ENCODE measurements around the gene HNRNPK. TPM values are rescaled to one million over a fixed set of nuclear protein-coding genes. Genes with fewer than 3 reads are reported as not detected.

The HNRNPK gene
- polyA plus RNA-seq, 4 donors = 257 to 535 (median 313) TPM

GRCh38 chr9:83999141-83999918 is 19.3 kb upstream of the HNRNPK start:
- Histone ChIP-seq H3K27me3 (ENCODE audit: control insufficient read depth in 3 of 3, insufficient read depth in 3 of 3, low read length in 3 of 3) (no peaks in the 10 kb centered on the region), H3K27ac (ENCODE audit: low read depth in 1 of 3, low read length in 2 of 3) (no peak overlapping the region), H3K4me1 (ENCODE audit: control insufficient read depth in 3 of 3, insufficient read depth in 2 of 3, low read depth in 1 of 3, low read length in 2 of 3) (peaks cover 0 to 1% (median 0%) of the 10 kb centered on the region in 3 donors), H3K9me3 (ENCODE audit: control insufficient read depth in 2 of 2, insufficient read depth in 1 of 2, low read depth in 1 of 2, low read length in 1 of 2) (no peaks in the 10 kb centered on the region), H3K4me3 (ENCODE audit: low read depth in 1 of 3, low read length in 3 of 3) (no peak overlapping the region), H3K36me3 (ENCODE audit: control insufficient read depth in 3 of 3, insufficient read depth in 2 of 3, low read depth in 1 of 3, low read length in 3 of 3) (no peaks in the 10 kb centered on the region)
- 15 to 49% (median 40%) methylated on average over 2 of the region's 2 CpGs for WGBS, 3 donors
- DNase-seq = peak; percentile 27 to 42
- FAIRE-seq = no peak

- DNase-seq (no peak), FAIRE-seq (no peak)
- Histone ChIP-seq H3K9me3 (ENCODE audit: control insufficient read depth in 2 of 2, insufficient read depth in 1 of 2, low read depth in 1 of 2, low read length in 1 of 2) (no peaks in the 10 kb centered on the region), H3K27me3 (ENCODE audit: control insufficient read depth in 3 of 3, insufficient read depth in 3 of 3, low read length in 3 of 3) (no peaks in the 10 kb centered on the region), H3K27ac (ENCODE audit: low read depth in 1 of 3, low read length in 2 of 3) (no peak overlapping the region), H3K36me3 (ENCODE audit: control insufficient read depth in 3 of 3, insufficient read depth in 2 of 3, low read depth in 1 of 3, low read length in 3 of 3) (no peaks in the 10 kb centered on the region), H3K4me3 (ENCODE audit: low read depth in 1 of 3, low read length in 3 of 3) (no peak overlapping the region), H3K4me1 (ENCODE audit: control insufficient read depth in 3 of 3, insufficient read depth in 2 of 3, low read depth in 1 of 3, low read length in 2 of 3) (no peaks in the 10 kb centered on the region)
- 88 to 96% (median 92%) methylated on average over 4 of the region's 4 CpGs for WGBS, 3 donors
Observed at GRCh38 chr9:83996126-83996525, 16.1 kb upstream of the HNRNPK start.

GRCh38 chr9:83992901-83993300 is 12.9 kb upstream of the HNRNPK start:
- no peak for DNase-seq
- Histone ChIP-seq H3K4me3 (ENCODE audit: low read depth in 1 of 3, low read length in 3 of 3) (no peak overlapping the region), H3K4me1 (ENCODE audit: control insufficient read depth in 3 of 3, insufficient read depth in 2 of 3, low read depth in 1 of 3, low read length in 2 of 3) (no peaks in the 10 kb centered on the region), H3K36me3 (ENCODE audit: control insufficient read depth in 3 of 3, insufficient read depth in 2 of 3, low read depth in 1 of 3, low read length in 3 of 3) (peaks cover 0 to 11% (median 2%) of the 10 kb centered on the region in 3 donors), H3K27ac (ENCODE audit: low read depth in 1 of 3, low read length in 2 of 3) (no peak overlapping the region), H3K27me3 (ENCODE audit: control insufficient read depth in 3 of 3, insufficient read depth in 3 of 3, low read length in 3 of 3) (no peaks in the 10 kb centered on the region), H3K9me3 (ENCODE audit: control insufficient read depth in 2 of 2, insufficient read depth in 1 of 2, low read depth in 1 of 2, low read length in 1 of 2) (no peaks in the 10 kb centered on the region)
- no peak for FAIRE-seq

- Histone ChIP-seq H3K4me3 (ENCODE audit: low read depth in 1 of 3, low read length in 3 of 3) (no peak overlapping the region), H3K9me3 (ENCODE audit: control insufficient read depth in 2 of 2, insufficient read depth in 1 of 2, low read depth in 1 of 2, low read length in 1 of 2) (no peaks in the 10 kb centered on the region), H3K4me1 (ENCODE audit: control insufficient read depth in 3 of 3, insufficient read depth in 2 of 3, low read depth in 1 of 3, low read length in 2 of 3) (no peaks in the 10 kb centered on the region), H3K36me3 (ENCODE audit: control insufficient read depth in 3 of 3, insufficient read depth in 2 of 3, low read depth in 1 of 3, low read length in 3 of 3) (peaks cover 0 to 11% (median 2%) of the 10 kb centered on the region in 3 donors), H3K27me3 (ENCODE audit: control insufficient read depth in 3 of 3, insufficient read depth in 3 of 3, low read length in 3 of 3) (no peaks in the 10 kb centered on the region), H3K27ac (ENCODE audit: low read depth in 1 of 3, low read length in 2 of 3) (no peak overlapping the region)
- no peak for FAIRE-seq
- WGBS, 3 donors = 17 to 59% (median 17%) methylated on average over 1 of the region's 1 CpG
- peak; percentile 49 to 53 for DNase-seq
Observed at GRCh38 chr9:83992407-83992806, 12.4 kb upstream of the HNRNPK start.

- no peak for FAIRE-seq
- no peak for DNase-seq
- 82 to 96% (median 90%) methylated on average over 1 of the region's 1 CpG for WGBS, 3 donors
Observed at GRCh38 chr9:83991355-83991754, 11.3 kb upstream of the HNRNPK start.

GRCh38 chr9:83988411-83988810 is 8.4 kb upstream of the HNRNPK start:
- WGBS, 3 donors = 60 to 87% (median 85%) methylated on average over 2 of the region's 2 CpGs

More at GRCh38 chr9:83991355-83991754, 11.3 kb upstream of the HNRNPK start:
- Histone ChIP-seq H3K4me3 (ENCODE audit: low read depth in 1 of 3, low read length in 3 of 3) (no peak overlapping the region), H3K9me3 (ENCODE audit: control insufficient read depth in 2 of 2, insufficient read depth in 1 of 2, low read depth in 1 of 2, low read length in 1 of 2) (no peaks in the 10 kb centered on the region), H3K27ac (ENCODE audit: low read depth in 1 of 3, low read length in 2 of 3) (no peak overlapping the region), H3K27me3 (ENCODE audit: control insufficient read depth in 3 of 3, insufficient read depth in 3 of 3, low read length in 3 of 3) (no peaks in the 10 kb centered on the region), H3K36me3 (ENCODE audit: control insufficient read depth in 3 of 3, insufficient read depth in 2 of 3, low read depth in 1 of 3, low read length in 3 of 3) (peaks cover 0 to 11% (median 2%) of the 10 kb centered on the region in 3 donors), H3K4me1 (ENCODE audit: control insufficient read depth in 3 of 3, insufficient read depth in 2 of 3, low read depth in 1 of 3, low read length in 2 of 3) (no peaks in the 10 kb centered on the region)

GRCh38 chr9:83987402-83987791 is 7.4 kb upstream of the HNRNPK start:
- H3K36me3 ChIP-seq (ENCODE audit: control insufficient read depth in 3 of 3, insufficient read depth in 2 of 3, low read depth in 1 of 3, low read length in 3 of 3) = peaks cover 0 to 11% (median 2%) of the 10 kb centered on the region in 3 donors
- DNase-seq = no peak
- no peaks in the 10 kb centered on the region for H3K9me3 ChIP-seq (ENCODE audit: control insufficient read depth in 2 of 2, insufficient read depth in 1 of 2, low read depth in 1 of 2, low read length in 1 of 2)
- H3K4me3 ChIP-seq (ENCODE audit: low read depth in 1 of 3, low read length in 3 of 3) = no peak overlapping the region
- no peak for FAIRE-seq
- H3K27me3 ChIP-seq (ENCODE audit: control insufficient read depth in 3 of 3, insufficient read depth in 3 of 3, low read length in 3 of 3) = no peaks in the 10 kb centered on the region
- no peaks in the 10 kb centered on the region for H3K4me1 ChIP-seq (ENCODE audit: control insufficient read depth in 3 of 3, insufficient read depth in 2 of 3, low read depth in 1 of 3, low read length in 2 of 3)
- H3K27ac ChIP-seq (ENCODE audit: low read depth in 1 of 3, low read length in 2 of 3) = peak overlapping the region in 2 of 3 donors; percentile 64 to 84
- WGBS, 3 donors = 77 to 94% (median 93%) methylated on average over 1 of the region's 1 CpG

More at GRCh38 chr9:83988411-83988810, 8.4 kb upstream of the HNRNPK start:
- DNase-seq (no peak), FAIRE-seq (no peak)
- H3K9me3 ChIP-seq (ENCODE audit: control insufficient read depth in 2 of 2, insufficient read depth in 1 of 2, low read depth in 1 of 2, low read length in 1 of 2) = no peaks in the 10 kb centered on the region
- no peaks in the 10 kb centered on the region for H3K4me1 ChIP-seq (ENCODE audit: control insufficient read depth in 3 of 3, insufficient read depth in 2 of 3, low read depth in 1 of 3, low read length in 2 of 3)
- H3K27me3 ChIP-seq (ENCODE audit: control insufficient read depth in 3 of 3, insufficient read depth in 3 of 3, low read length in 3 of 3) = no peaks in the 10 kb centered on the region
- no peak overlapping the region for H3K4me3 ChIP-seq (ENCODE audit: low read depth in 1 of 3, low read length in 3 of 3)
- no peak overlapping the region for H3K27ac ChIP-seq (ENCODE audit: low read depth in 1 of 3, low read length in 2 of 3)
- H3K36me3 ChIP-seq (ENCODE audit: control insufficient read depth in 3 of 3, insufficient read depth in 2 of 3, low read depth in 1 of 3, low read length in 3 of 3) = peaks cover 0 to 11% (median 2%) of the 10 kb centered on the region in 3 donors

- DNase-seq (peak; percentile 58 to 73), FAIRE-seq (no peak)
- H3K27me3 ChIP-seq (ENCODE audit: control insufficient read depth in 3 of 3, insufficient read depth in 3 of 3, low read length in 3 of 3) = no peaks in the 10 kb centered on the region
- peaks cover 0 to 11% (median 2%) of the 10 kb centered on the region in 3 donors for H3K36me3 ChIP-seq (ENCODE audit: control insufficient read depth in 3 of 3, insufficient read depth in 2 of 3, low read depth in 1 of 3, low read length in 3 of 3)
- H3K9me3 ChIP-seq (ENCODE audit: control insufficient read depth in 2 of 2, insufficient read depth in 1 of 2, low read depth in 1 of 2, low read length in 1 of 2) = no peaks in the 10 kb centered on the region
- 16 to 51% (median 27%) methylated on average over 11 of the region's 11 CpGs for WGBS, 3 donors
- H3K4me3 ChIP-seq (ENCODE audit: low read depth in 1 of 3, low read length in 3 of 3) = peak overlapping the region in 1 of 3 donors; percentile 15
- no peaks in the 10 kb centered on the region for H3K4me1 ChIP-seq (ENCODE audit: control insufficient read depth in 3 of 3, insufficient read depth in 2 of 3, low read depth in 1 of 3, low read length in 2 of 3)
- peak overlapping the region; percentile 39 to 84 (median 64) for H3K27ac ChIP-seq (ENCODE audit: low read depth in 1 of 3, low read length in 2 of 3)
Observed at GRCh38 chr9:83986765-83987401, 6.9 kb upstream of the HNRNPK start.
